HFFc6 (cell line): ENCODE data around the gene ARHGAP31. TPM values are rescaled to one million over a fixed set of nuclear protein-coding genes. Genes with fewer than 3 reads are reported as not detected.
"Not testable (repeated sequence)": the region's sequence is repeated elsewhere in the genome, so short reads cannot be mapped to it uniquely, and the experiment has no call there.

Source experiments
- DNase-seq: peaks from one replicate; pipeline ENCODE4 v3.0.0-alpha.2; 2018
- H3K27ac Mint-ChIP-seq: 2 replicates; pipeline ENCODE4 v1.8.0; 2020; ENCODE audit warnings: mild to moderate bottlenecking, mixed read lengths
- H3K27me3 Mint-ChIP-seq: 2 replicates; pipeline ENCODE4 v1.8.0; 2021; ENCODE audit warnings: mild to moderate bottlenecking, moderate library complexity, mixed read lengths; ENCODE audit not compliant: insufficient read depth
- H3K36me3 Mint-ChIP-seq: 2 replicates; pipeline ENCODE4 v1.8.0; 2021; ENCODE audit warnings: low read depth, mixed read lengths
- H3K4me1 Mint-ChIP-seq: 2 replicates; pipeline ENCODE4 v1.8.0; 2020; ENCODE audit warnings: low read depth, mixed read lengths
- H3K4me3 Mint-ChIP-seq: 2 replicates; pipeline ENCODE4 v1.8.0; 2020; ENCODE audit warnings: mild to moderate bottlenecking, moderate library complexity, mixed read lengths
- H3K9me3 Mint-ChIP-seq: 2 replicates; pipeline ENCODE4 v1.8.0; 2020; ENCODE audit warnings: mild to moderate bottlenecking, mixed read lengths
- total RNA-seq, 6 experiments: library from RNA; stranded (reverse); fragmentation: NEBNext Ultra II Directional; extraction: Animal tissue kit (Norgen Biotek cat#: 25700); gene quantifications; 2 replicates in 1 of 6; 3 replicates in 5 of 6; pipeline ENCODE4 v1.2.3, GENCODE V29; 2021
- TF ChIP-seq, protein P1 (sequence below): fragments of 200-600 bp; sonication (generic); IDR thresholded peaks from 2 replicates; pipeline ENCODE4 v1.5.0; 2021; ENCODE audit warnings: antibody characterized with exemption, mild to moderate bottlenecking

The ARHGAP31 gene
- total RNA-seq, 6 experiments from 2014 or later, result 18.0 to 25.1 (median 20.5) TPM

GRCh38 chr3:119258915-119259314, 35.3 kb upstream of the ARHGAP31 start:
- TF ChIP-seq, protein P1, sequence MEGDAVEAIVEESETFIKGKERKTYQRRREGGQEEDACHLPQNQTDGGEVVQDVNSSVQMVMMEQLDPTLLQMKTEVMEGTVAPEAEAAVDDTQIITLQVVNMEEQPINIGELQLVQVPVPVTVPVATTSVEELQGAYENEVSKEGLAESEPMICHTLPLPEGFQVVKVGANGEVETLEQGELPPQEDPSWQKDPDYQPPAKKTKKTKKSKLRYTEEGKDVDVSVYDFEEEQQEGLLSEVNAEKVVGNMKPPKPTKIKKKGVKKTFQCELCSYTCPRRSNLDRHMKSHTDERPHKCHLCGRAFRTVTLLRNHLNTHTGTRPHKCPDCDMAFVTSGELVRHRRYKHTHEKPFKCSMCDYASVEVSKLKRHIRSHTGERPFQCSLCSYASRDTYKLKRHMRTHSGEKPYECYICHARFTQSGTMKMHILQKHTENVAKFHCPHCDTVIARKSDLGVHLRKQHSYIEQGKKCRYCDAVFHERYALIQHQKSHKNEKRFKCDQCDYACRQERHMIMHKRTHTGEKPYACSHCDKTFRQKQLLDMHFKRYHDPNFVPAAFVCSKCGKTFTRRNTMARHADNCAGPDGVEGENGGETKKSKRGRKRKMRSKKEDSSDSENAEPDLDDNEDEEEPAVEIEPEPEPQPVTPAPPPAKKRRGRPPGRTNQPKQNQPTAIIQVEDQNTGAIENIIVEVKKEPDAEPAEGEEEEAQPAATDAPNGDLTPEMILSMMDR, result no peak
- Mint-ChIP-seq H3K27me3 (peaks cover 11% of the 10 kb centered on the region), H3K4me1 (peaks cover 13% of the 10 kb centered on the region; the same call in 1 of the 2 replicates), H3K27ac (no peak overlapping the region), H3K9me3 (no peaks in the 10 kb centered on the region), H3K4me3 (no peak overlapping the region), H3K36me3 (no peaks in the 10 kb centered on the region)
- no peak for DNase-seq

DNA sequence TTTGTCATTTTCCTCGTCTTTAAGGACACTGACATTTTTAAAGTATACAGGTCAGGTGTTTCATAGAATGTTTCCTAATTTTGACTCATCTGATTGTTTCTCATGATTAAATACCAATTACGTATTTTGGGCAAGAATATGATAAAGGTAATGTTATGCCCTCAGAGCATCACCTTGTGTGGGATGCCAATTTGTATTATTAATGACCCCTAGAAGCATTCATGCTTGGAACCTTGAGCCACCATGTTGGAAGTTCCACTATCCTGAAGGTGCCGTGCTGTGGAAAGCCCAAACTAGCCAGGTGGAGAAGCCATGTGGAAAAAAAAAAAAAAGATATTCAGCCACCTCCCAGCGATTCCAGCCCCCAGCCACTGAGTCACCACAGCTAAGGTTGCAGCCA, 34.4 kb upstream of the ARHGAP31 start:
- TF ChIP-seq, protein P1, result no peak
- Mint-ChIP-seq H3K27me3 (peaks cover 12% of the 10 kb centered on the region), H3K9me3 (no peaks in the 10 kb centered on the region), H3K4me1 (peaks cover 13% of the 10 kb centered on the region; the same call in 1 of the 2 replicates), H3K36me3 (no peaks in the 10 kb centered on the region), H3K27ac (no peak overlapping the region), H3K4me3 (no peak overlapping the region)
- no peak for DNase-seq

GRCh38 chr3:119261055-119261454, 33.1 kb upstream of the ARHGAP31 start:
- peaks cover 13% of the 10 kb centered on the region; the same call in 1 of the 2 replicates for H3K4me1 Mint-ChIP-seq
- H3K27ac Mint-ChIP-seq, result no peak overlapping the region

DNA sequence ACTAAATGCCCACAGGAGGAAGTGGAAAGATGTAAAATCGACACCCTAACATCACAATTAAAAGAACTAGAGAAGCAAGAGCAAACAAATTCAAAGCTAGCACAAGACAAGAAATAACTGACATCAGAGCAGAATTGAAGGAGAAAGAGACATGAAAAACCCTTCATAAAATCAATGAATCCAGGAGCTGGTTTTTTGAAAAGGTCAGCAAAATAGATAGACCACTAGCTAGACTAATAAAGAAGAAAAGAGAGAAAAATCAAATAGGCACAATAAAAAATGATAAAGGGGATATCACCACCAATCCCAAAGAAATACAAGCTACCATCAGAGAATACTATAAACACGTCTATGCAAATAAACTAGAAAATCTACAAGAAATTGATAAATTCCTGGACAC, 24.0 kb upstream of the ARHGAP31 start:
- H3K27ac Mint-ChIP-seq, DNase-seq, H3K4me3 Mint-ChIP-seq, H3K4me1 Mint-ChIP-seq, H3K9me3 Mint-ChIP-seq: not testable (repeated sequence)
- peaks cover 32% of the 10 kb centered on the region for H3K27me3 Mint-ChIP-seq
- H3K36me3 Mint-ChIP-seq, result peaks cover 11% of the 10 kb centered on the region; the same call in 1 of the 2 replicates

More at GRCh38 chr3:119261055-119261454, 33.1 kb upstream of the ARHGAP31 start:
- H3K9me3 Mint-ChIP-seq, result no peaks in the 10 kb centered on the region
- H3K36me3 Mint-ChIP-seq, result no peaks in the 10 kb centered on the region
- no peak overlapping the region for H3K4me3 Mint-ChIP-seq
- peaks cover 12% of the 10 kb centered on the region for H3K27me3 Mint-ChIP-seq
- DNase-seq, result no peak
- TF ChIP-seq, protein P1, result no peak

DNA sequence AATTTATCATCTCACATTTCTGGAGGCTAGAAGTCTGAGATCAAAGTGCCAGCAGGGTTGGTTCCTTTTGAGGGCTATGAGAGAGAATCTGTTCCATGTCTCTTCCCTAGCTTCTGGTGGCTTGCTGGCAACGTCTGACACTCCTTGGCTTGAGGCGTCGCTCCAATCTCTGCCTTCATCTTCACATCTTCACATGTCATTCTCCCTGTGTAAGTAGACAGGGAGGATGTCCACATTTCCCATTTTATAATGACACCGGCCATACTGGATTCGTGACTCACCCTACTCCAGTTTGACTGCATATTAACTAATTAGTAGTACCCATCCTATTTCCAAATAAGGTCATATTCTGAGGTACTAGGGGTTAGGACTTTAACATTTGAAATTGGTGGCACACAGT, 17.5 kb upstream of the ARHGAP31 start:
- Mint-ChIP-seq H3K36me3 (peaks cover 3% of the 10 kb centered on the region), H3K27ac (no peak overlapping the region), H3K27me3 (peaks cover 6% of the 10 kb centered on the region), H3K4me1 (peaks cover 12% of the 10 kb centered on the region), H3K4me3 (no peak overlapping the region), H3K9me3 (0 out of 2 replicates have a peak, but pooled peaks cover under 1% of the 10 kb centered on the region)
- TF ChIP-seq, protein P1, result no peak
- no peak for DNase-seq

DNA sequence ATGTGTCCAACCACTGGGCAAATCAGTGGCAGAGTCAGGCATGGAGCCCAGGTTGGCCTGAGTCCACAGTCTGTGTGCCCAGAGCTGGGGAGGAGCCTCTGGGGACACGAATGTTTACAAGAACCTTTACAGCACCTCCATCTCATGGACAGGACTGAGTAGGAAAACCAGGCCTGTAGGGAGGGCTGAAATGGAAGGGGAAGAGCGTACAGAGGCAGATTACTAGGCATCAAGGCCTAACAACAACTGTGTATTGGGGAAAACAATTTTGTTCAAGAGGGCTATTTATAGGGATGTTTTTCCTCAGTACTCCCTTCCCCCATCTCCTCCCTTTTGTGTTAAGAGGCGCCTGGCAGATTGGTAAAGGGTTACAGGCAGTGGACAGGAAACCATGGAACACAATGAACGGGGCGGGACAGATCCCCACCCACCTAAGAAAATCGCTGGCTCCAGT, 15.1 kb upstream of the ARHGAP31 start:
- Mint-ChIP-seq H3K4me3 (no peak overlapping the region), H3K36me3 (peaks cover 9% of the 10 kb centered on the region)
- TF ChIP-seq, protein P1, result no peak

More for the DNA sequence above, 15.1 kb upstream of the ARHGAP31 start:
- Mint-ChIP-seq H3K27me3 (peaks cover 2% of the 10 kb centered on the region), H3K27ac (no peak overlapping the region), H3K9me3 (peaks cover 8% of the 10 kb centered on the region), H3K4me1 (peaks cover 12% of the 10 kb centered on the region)
- DNase-seq, result no peak
